ENCODE measurements around the gene LRRC49.

- TF ChIP-seq CTCF (IDR thresholded peaks at IDR 0.05; ENCODE audit: low read depth, low read length) = no peak
- TF ChIP-seq EZH2phosphoT487 (IDR thresholded peaks at IDR 0.05; ENCODE audit: low read depth) = no peak
Measured at GRCh38 chr15:70922119-70922518, 29.5 kb downstream of the LRRC49 start.
